SK-N-SH (cell line): ENCODE data around the gene TMEM271. TPM values are rescaled to one million over a fixed set of nuclear protein-coding genes. Genes with fewer than 3 reads are reported as not detected.

Experiments
- CTCF ChIA-PET: fragments of 300-600, 350-600 bp; formaldehyde crosslinking; extraction: SDS; loops from one replicate; lab custom pipeline; 2021; lab: Yijun Ruan, JAX
- POLR2A ChIA-PET: fragments of 350-600 bp; sonication (Branson Sonifier 250); formaldehyde crosslinking; extraction: SDS; loops from one replicate; lab custom pipeline; 2020; ENCODE audit warnings: antibody characterized with exemption, inconsistent platforms; lab: Yijun Ruan, JAX
- DNase-seq: peaks from one replicate; pipeline ENCODE4 v3.0.0; 2012
- H2AFZ ChIP-seq: fragments of 200-600 bp; sonication (generic); 2 replicates; pipeline ENCODE4 v1.8.1; 2016; ENCODE audit warnings: antibody characterized with exemption, mild to moderate bottlenecking, low read depth
- H3F3A ChIP-seq: fragments of 200-600 bp; sonication (generic); replicated peaks from 2 replicates; pipeline ENCODE3; 2016; ENCODE audit warnings: antibody characterized with exemption, mild to moderate bottlenecking; ENCODE audit not compliant: insufficient read depth
- H3K27ac ChIP-seq, 2 experiments: fragments of 200-500 bp in 1 of 2; fragments of 200-600 bp in 1 of 2; sonication (Bioruptor generic) in 1 of 2; sonication (generic), shearing (Covaris generic) in 1 of 2; 2 replicates each; pipeline versions ENCODE4 v1.5.1 to v1.6.1; 2014 to 2016; ENCODE audit warnings: low read depth in 2 of 2, inconsistent platforms in 1 of 2, low read length in 1 of 2, mild to moderate bottlenecking in 1 of 2, mixed read lengths in 1 of 2
- H3K27me3 ChIP-seq: fragments of 200-600 bp; sonication (generic), shearing (Covaris generic); 2 replicates; pipeline ENCODE4 v1.6.1; 2016; ENCODE audit warnings: mixed run types; ENCODE audit not compliant: insufficient read depth
- H3K36me3 ChIP-seq, 2 experiments: fragments of 200-500 bp in 1 of 2; fragments of 200-600 bp in 1 of 2; sonication (Bioruptor generic) in 1 of 2; sonication (generic) in 1 of 2; replicated peaks in 1 of 2; 2 replicates each; pipeline versions ENCODE3 to v1.5.1; 2014 to 2016; ENCODE audit warnings: low read length in 1 of 2, mild to moderate bottlenecking in 1 of 2; ENCODE audit not compliant: insufficient read depth in 2 of 2, control insufficient read depth in 1 of 2
- H3K4me1 ChIP-seq, 2 experiments: fragments of 200-500 bp in 1 of 2; fragments of 200-600 bp in 1 of 2; sonication (Bioruptor generic) in 1 of 2; sonication (generic), shearing (Covaris generic) in 1 of 2; 2 replicates each; pipeline versions ENCODE4 v1.5.1 to v1.6.1; 2014 to 2016; ENCODE audit warnings: low read depth in 1 of 2, low read length in 1 of 2, mixed run types in 1 of 2; ENCODE audit not compliant: insufficient read depth in 2 of 2, control insufficient read depth in 1 of 2
- H3K4me2 ChIP-seq: fragments of 200-600 bp; sonication (generic), shearing (Covaris generic); 2 replicates; pipeline ENCODE4 v1.6.1; 2017; ENCODE audit warnings: mixed run types
- H3K4me3 ChIP-seq, 2 experiments: fragments of 200-500 bp in 1 of 2; fragments of 200-600 bp in 1 of 2; sonication (Bioruptor generic) in 1 of 2; sonication (generic), shearing (Covaris generic) in 1 of 2; 2 replicates each; pipeline versions ENCODE4 v1.5.1 to v1.8.1; 2014 to 2016; ENCODE audit warnings: low read depth in 2 of 2, inconsistent platforms in 1 of 2, low read length in 1 of 2, mild to moderate bottlenecking in 1 of 2, mixed read lengths in 1 of 2, moderate library complexity in 1 of 2
- H3K79me2 ChIP-seq: fragments of 200-600 bp; sonication (generic); 2 replicates; pipeline ENCODE4 v1.8.1; 2017; ENCODE audit warnings: mild to moderate bottlenecking; ENCODE audit not compliant: insufficient read depth
- H3K9ac ChIP-seq: fragments of 200-600 bp; sonication (generic); 2 replicates; pipeline ENCODE4 v1.6.1; 2017; ENCODE audit warnings: mixed run types
- H3K9me2 ChIP-seq: fragments of 200-600 bp; sonication (generic); 2 replicates; pipeline ENCODE4 v1.6.1; 2017; ENCODE audit warnings: mixed run types
- H3K9me3 ChIP-seq: fragments of 200-600 bp; sonication (generic); 2 replicates; pipeline ENCODE4 v1.6.1; 2017; ENCODE audit warnings: mixed run types, mild to moderate bottlenecking, moderate library complexity
- H4K20me1 ChIP-seq: fragments of 200-600 bp; sonication (generic); 2 replicates; pipeline ENCODE4 v1.6.1; 2017; ENCODE audit warnings: mild to moderate bottlenecking, mixed run types; ENCODE audit not compliant: insufficient read depth
- CHD2 ChIP-seq: fragments of 150-350 bp; IDR thresholded peaks from 2 replicates; pipeline ENCODE4 v1.6.1; 2018; ENCODE audit warnings: low read length; ENCODE audit not compliant: partially characterized antibody
- CTCF ChIP-seq: fragments of 200-600 bp; sonication (generic); IDR thresholded peaks from 2 replicates; pipeline ENCODE4 v1.6.1; 2017; ENCODE audit warnings: antibody characterized with exemption, mild to moderate bottlenecking, moderate library complexity
- EP300 ChIP-seq, 2 experiments: IDR thresholded peaks; 2 replicates each; pipeline versions ENCODE4 v1.4.0 to v1.6.1; 2012; ENCODE audit warnings: borderline replicate concordance in 1 of 2, low read depth in 1 of 2, low read length in 1 of 2
- EZH2phosphoT487 ChIP-seq: fragments of 200-600 bp; sonication (generic); IDR thresholded peaks from 2 replicates; pipeline ENCODE4 v1.6.1; 2017; ENCODE audit warnings: low read depth, mixed run types, mild to moderate bottlenecking, antibody characterized with exemption, moderate library complexity, borderline replicate concordance
- FOXJ3 ChIP-seq: sonication (generic); formaldehyde crosslinking; IDR thresholded peaks from 2 replicates; pipeline ENCODE4 v1.5.1; 2020; ENCODE audit warnings: mild to moderate bottlenecking, missing genetic modification reagents
- IRF3 ChIP-seq: fragments of 150-350 bp; IDR thresholded peaks from 2 replicates; pipeline ENCODE4 v1.6.1; 2016; ENCODE audit warnings: mild to moderate bottlenecking, low read depth, low read length
- MAX ChIP-seq: IDR thresholded peaks from 2 replicates; pipeline ENCODE4 v1.4.0; 2012; ENCODE audit warnings: low read depth
- NRF1 ChIP-seq: IDR thresholded peaks from 2 replicates; pipeline ENCODE4 v1.6.1; 2012; ENCODE audit warnings: low read depth, mild to moderate bottlenecking, low read length
- RCOR1 ChIP-seq: fragments of 150-350 bp; IDR thresholded peaks from 2 replicates; pipeline ENCODE4 v1.6.1; 2017; ENCODE audit warnings: antibody characterized with exemption, low read length
- RXRA ChIP-seq: IDR thresholded peaks from 2 replicates; pipeline ENCODE4 v1.4.0; 2012; ENCODE audit warnings: low read depth, mild to moderate bottlenecking, borderline replicate concordance
- TAF1 ChIP-seq: IDR thresholded peaks from 2 replicates; pipeline ENCODE4 v1.6.1; 2012; ENCODE audit warnings: low read depth, mild to moderate bottlenecking, low read length, moderate library complexity, borderline replicate concordance
- TCF12 ChIP-seq: IDR thresholded peaks from 2 replicates; pipeline ENCODE4 v1.4.0; 2012
- USF1 ChIP-seq: IDR thresholded peaks from 2 replicates; pipeline ENCODE4 v1.4.0; 2012; ENCODE audit warnings: low read depth, borderline replicate concordance
- ZBTB33 ChIP-seq: IDR thresholded peaks from 2 replicates; pipeline ENCODE4 v1.4.0; 2012; ENCODE audit warnings: low read depth, borderline replicate concordance
- WGBS: methylation state at CpG from one replicate; pipeline ENCODE4 v1.1.6; 2017; ENCODE audit warnings: low lambda C conversion rate; 5-methylcytosine and 5-hydroxymethylcytosine counted together
- polyA plus RNA-seq, 3 experiments: library from polyadenylated mRNA; depleted of rRNA; stranded (reverse); fragments of >200 nt; gene quantifications; 2 replicates each; pipeline ENCODE4 v1.2.3, GENCODE V29; 2012

The TMEM271 gene
- polyA plus RNA-seq, 1 of the 3 experiments (the other 2 are of a cell fraction) = not detected

GRCh38 chr4:560061-560460 is 16.0 kb downstream of the TMEM271 start:
- Histone ChIP-seq H3K36me3 (no peaks in the 10 kb centered on the region), H3K9me3 (no peaks in the 10 kb centered on the region), H3K4me2 (no peak overlapping the region), H3K27ac (no peak overlapping the region), H3K79me2 (no peaks in the 10 kb centered on the region), H2AFZ (no peak overlapping the region), H3K27me3 (peaks cover 10% of the 10 kb centered on the region; the same call in 1 of the 2 replicates), H3K4me1 (no peaks in the 10 kb centered on the region), H3F3A (no peaks in the 10 kb centered on the region), H3K9me2 (no peaks in the 10 kb centered on the region), H3K9ac (no peak overlapping the region), H3K4me3 (no peak overlapping the region), H4K20me1 (no peaks in the 10 kb centered on the region)
- CTCF ChIA-PET = interaction anchor here (1.2 to 1.3 kb wide), 2 partner anchors 15 to 114 kb away, joined by 4 read pairs; partner anchors contain the start of genes ATP5ME and MYL5
- TF ChIP-seq CTCF = no peak
- POLR2A ChIA-PET = interaction anchor here (0.5 kb wide), 1 partner anchor 49 kb away, joined by 5 read pairs; no protein-coding TSS in a partner anchor
- 19% methylated on average over 9 of the region's 9 CpGs for WGBS
- no peak for DNase-seq

GRCh38 chr4:555566-556275 is 20.4 kb downstream of the TMEM271 start:
- H3K9me2 ChIP-seq = no peaks in the 10 kb centered on the region
- H3K4me2 ChIP-seq = no peak overlapping the region
- no peaks in the 10 kb centered on the region for H3K4me1 ChIP-seq
- POLR2A ChIA-PET = no interaction called here
- H3K9me3 ChIP-seq = no peaks in the 10 kb centered on the region
- no peak for DNase-seq
- H3K9ac ChIP-seq = no peak overlapping the region
- no peaks in the 10 kb centered on the region for H3F3A ChIP-seq
- H3K4me3 ChIP-seq = no peak overlapping the region
- peaks cover 7% of the 10 kb centered on the region; the same call in 1 of the 2 replicates for H3K27me3 ChIP-seq
- no peak for TF ChIP-seq USF1
- TF ChIP-seq ZBTB33 = no peak
- no peak for TF ChIP-seq TAF1
- no peak for TF ChIP-seq RXRA
- no peak for TF ChIP-seq MAX
- no peak for TF ChIP-seq FOXJ3 (CRISPR knock-in tag)
- TF ChIP-seq TCF12 = no peak
- TF ChIP-seq NRF1 = no peak
- TF ChIP-seq EZH2phosphoT487 = no peak
- no peak for TF ChIP-seq CTCF
- no peak for TF ChIP-seq RCOR1
- TF ChIP-seq IRF3 = no peak
- no peak for TF ChIP-seq EP300 (IDR thresholded peaks at IDR 0.05; ENCODE audit: borderline replicate concordance in 1 of 2, low read depth in 1 of 2, low read length in 1 of 2)
- TF ChIP-seq CHD2 = no peak
- H4K20me1 ChIP-seq = no peaks in the 10 kb centered on the region
- no peak overlapping the region for H3K27ac ChIP-seq
- no peaks in the 10 kb centered on the region for H3K79me2 ChIP-seq
- H2AFZ ChIP-seq = no peak overlapping the region
- CTCF ChIA-PET = no interaction called here
- whole genome bisulfite sequencing = 25% methylated on average over 14 of the region's 14 CpGs
- no peaks in the 10 kb centered on the region for H3K36me3 ChIP-seq
